HG02759 (cell line): Measurements from ENCODE around the gene TOP1.
"Not testable (repeated sequence)": the region's sequence is repeated elsewhere in the genome, so short reads cannot be mapped to it uniquely, and the experiment has no call there.

Experiments
- ATAC-seq: cut with Tn5 transposase; IDR thresholded peaks from one replicate; pipeline ENCODE4 v1.9.1; 2021; ENCODE audit warnings: mild to moderate bottlenecking, moderate library complexity; ENCODE audit not compliant: unreplicated experiment

Gene TOP1

DNA sequence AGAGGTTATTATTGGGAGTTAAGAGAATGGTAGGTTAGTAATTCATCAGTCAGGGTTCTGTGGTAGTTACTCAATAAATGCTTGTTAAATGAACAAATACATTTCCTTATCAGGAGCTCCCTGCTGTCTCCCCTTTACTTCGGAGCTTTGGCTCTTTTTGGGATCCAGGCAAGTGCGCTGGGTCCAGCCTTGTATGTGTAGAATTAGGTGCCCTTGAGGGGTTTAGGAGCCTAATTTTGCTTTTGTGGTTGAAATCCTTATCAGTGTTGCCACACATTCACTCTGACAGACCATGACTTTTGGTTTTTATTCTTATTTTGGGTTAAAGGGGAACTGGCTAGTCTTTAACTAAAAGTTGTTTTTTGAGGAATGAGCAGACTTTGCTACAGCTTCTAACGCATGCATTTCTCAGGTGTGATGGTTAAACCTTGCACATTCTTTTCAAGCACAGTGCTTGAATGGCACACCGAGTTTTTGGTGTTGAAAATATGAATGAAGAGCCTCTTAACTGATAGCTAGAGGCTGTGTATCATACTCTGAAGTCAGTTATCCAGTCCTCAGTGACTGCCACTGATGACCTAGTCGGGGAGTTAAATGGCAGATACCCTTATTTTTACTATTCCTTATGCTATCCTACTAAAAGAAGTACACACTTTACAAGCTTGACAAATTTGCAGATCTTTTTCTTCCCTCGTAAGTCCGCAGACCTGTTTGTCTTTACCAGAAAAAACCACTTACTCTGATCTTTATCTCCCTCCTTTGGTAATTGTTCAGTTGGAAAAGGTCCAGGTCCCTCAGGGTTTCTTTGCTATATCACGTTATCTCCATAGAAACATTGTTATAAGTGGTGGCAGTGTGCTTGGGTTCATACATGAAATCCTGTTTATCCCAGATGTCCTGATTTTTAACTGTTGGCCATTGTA is 58.0 kb downstream of the TOP1 start:
- ATAC-seq, result no peak

DNA sequence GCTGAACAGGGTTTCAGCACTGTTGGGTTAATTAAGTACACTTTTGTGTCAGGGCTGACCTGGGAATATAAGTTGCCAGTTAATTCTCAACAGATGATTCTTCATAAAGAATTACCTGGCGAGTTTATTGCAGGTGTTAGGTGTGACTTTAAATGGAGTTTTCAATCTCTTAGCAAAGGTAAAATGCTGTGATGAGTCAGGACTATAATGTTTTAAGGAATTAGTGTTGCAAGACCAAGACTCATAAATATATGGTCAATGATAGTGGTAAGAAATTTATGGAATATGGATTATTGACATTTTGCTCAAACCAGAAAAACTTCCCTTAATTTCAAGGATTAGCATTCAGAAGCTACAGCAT is 58.7 kb downstream of the TOP1 start:
- no peak for ATAC-seq

DNA sequence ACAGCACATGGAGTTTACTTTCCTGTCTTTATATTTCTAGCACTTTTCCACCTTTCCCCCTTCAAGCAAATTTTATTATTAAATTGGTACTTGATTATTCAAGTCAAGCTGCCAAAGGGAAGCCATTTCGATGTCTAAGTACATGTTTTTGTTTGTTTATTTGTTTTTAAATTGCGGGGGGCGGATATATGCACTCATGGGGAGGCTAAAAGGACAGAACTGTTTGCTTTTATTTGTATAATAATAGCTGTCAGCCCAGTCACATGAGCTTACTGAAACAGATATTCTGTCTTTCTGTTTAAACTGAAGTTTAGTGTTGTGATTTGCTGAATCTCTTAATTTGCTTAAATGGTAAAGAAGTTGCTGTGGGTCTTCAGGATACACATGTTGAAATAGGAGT is 59.2 kb downstream of the TOP1 start:
- no peak for ATAC-seq

DNA sequence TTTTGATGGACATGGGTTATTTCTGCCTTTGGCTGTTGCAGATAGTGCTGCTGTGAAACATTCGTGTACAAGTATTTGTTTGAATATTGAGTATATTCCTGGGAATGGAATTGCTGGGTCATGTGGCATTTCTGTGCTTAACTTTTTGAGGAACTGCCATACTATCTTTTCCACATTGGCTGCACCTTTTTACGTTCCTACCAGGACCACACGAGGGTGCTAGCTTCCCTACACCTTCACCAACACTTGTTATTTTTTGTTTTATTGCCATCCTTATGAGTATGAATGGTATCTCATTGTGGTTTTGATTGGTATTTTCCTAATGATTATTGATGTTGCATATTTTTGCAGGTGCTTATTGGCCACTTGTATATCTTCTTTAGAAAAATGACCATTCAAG is 60.9 kb downstream of the TOP1 start:
- ATAC-seq, result no peak

DNA sequence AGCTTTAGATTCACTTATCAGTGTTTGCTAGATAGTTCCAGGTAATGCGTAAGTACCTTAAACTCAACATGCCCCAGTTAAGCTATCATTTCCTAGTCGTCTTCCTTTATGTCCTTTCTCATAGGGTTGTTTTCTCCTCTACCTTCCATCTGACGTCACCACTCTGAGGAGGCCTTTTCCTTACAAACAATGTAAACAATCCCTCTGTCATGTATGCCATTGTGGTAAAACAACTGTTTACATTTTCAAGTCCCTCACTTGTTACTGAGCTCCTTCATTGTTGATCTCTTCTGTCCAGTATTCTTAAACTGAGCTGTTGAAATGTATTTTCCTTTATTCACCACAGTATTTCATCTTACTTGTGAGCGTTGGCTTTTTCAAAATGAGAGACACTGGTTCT is 63.3 kb downstream of the TOP1 start:
- ATAC-seq, result no peak

DNA sequence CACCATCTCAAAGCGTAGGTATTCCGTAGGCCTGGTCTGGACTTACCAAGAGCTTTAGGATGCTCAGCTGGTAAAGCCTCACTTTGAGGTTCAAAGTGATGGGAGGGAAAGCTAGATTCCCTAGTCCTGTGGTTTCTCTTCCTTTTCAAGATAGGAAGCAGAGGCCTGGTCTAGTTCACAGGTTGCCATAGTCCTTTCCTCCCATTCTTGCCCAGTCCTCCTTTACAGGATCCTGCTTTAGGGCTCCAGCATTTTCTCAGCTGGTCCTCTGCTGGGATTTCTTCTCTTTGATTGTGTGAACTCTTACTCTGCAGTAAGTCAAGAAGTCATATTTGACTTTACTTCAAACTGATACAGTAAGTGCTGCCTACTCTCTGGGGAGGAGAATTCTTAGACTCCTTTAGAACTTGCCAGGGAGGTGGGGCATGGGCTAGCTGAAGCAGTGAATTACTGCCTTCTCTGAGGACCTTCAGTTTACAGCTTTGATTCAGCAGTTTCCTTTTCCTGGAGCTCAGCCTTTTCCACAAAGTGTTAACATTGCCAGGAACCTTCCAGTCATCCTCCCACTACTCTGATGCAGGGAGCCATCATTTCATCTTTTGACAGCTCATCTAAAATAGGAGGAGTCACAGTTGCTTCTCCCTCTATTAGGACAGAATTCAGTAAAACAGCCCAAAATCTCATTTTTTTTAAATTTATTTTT is 65.9 kb downstream of the TOP1 start:
- ATAC-seq, result no peak

DNA sequence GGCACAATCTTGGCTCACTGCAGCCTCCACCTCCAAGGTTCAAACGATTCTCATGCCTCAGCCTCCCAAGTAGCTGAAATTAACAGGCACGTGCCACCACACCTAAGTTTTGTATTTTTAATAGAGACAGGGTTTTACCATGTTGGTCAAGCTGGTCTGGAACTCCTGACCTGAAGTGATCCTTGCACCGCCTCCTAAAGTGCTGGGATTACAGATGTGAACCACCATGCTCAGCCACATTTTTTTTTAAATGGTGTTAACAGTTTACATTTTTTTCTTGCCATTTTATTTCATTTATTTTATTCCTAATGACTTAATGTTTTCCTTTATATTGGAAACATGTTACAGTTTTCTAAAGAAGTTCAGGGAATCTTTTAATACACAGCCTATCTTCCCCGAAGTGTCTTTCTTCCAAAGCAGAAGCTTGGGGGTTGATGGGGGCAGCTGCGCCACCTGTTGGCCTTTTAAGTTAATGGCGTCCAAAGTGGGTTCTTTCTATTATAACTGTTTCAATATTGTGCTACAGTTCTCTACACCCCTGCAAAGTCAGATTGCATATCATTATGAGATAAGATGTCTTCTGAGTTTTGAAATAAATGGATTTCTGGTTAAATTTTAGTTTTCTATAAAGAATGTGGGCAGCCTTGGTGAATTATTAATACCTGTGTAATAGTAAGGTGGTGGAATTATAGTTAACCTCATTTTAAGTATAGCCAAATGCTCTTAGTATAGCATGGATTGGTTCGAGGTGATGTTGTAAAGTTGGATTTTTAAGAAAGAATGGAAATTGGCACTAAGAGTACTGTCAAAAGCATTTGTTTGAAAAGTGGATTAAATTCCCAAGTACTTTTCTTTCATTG is 66.7 kb downstream of the TOP1 start:
- no peak for ATAC-seq

DNA sequence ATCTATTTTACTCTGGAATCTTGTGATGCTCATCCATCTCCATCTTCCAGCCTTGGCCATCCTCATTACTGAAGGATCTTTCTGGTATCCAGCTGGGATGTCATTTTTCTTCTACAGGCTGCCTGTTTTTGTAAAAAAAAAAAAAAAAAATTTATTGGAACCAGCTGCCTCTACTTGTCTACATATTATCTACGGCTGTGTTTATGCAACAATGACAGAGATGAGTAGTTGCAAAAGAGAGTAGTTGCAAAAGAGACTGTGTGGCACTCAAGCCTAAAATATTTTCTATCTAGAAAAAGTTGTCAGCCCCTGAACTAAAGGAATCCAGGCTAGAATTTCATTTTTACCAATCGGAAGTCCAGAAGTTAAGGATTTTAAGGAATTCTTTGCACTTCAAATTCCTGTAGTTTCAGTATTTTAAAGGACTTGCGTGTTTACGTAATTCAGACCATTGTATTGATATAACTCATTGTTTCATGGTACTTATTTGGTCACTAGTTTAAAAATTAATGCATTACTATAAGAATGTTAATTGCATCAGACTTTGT is 70.2 kb downstream of the TOP1 start:
- ATAC-seq, result no peak

DNA sequence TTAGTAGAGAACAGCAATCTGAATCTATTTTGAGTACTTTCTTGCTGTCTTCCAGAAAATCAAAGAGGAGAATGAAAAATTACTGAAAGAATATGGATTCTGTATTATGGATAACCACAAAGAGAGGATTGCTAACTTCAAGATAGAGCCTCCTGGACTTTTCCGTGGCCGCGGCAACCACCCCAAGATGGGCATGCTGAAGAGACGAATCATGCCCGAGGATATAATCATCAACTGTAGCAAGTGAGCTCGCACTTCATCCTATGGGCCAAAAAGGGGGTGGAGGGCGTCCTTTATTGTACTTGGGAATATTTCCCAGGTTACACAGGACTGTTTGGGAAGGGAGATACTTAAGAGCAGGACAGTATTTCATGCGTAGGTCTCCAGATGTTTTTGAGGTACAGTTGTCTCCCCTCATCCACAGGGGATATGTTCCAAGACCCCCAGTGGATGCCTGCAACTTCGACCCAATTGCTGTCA is 71.4 kb downstream of the TOP1 start:
- ATAC-seq, result no peak

DNA sequence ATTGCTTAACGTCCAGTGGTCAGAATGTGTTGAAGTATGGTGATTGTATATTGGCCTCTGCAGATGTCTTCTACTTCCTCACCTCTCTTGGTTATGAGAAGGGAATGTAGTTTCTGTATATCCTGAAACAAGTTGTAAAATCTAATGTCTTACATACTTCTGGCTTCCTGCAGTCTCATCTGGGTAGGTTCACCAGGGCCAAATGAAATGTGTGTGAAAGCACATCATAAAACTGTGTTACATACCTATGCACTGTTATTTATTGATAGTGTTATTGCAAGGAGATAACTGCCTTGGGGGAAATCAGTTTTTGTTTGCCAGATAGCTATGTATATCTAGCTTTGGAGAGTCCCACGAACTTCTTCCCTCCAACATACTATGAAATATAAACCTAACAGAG is 73.0 kb downstream of the TOP1 start:
- ATAC-seq, result no peak

DNA sequence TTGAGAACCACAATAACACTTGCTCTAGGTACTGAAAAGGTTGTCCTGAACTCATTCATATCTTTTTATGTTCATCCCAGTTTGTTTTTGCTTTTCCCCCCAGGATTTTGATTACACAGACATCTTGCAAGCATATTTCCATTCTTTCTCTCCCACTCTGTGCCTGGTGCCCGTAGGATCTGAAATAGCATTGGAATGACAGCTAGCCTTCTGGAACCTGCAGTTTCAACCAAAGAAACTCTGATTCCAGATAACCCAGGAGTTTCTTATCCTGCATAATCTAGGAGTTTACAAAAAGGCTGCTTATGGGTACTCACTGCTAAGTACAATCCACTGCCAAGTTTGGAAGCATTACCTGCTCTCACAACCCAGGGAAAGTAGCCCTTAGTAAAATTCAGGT is 79.9 kb downstream of the TOP1 start:
- no peak for ATAC-seq

DNA sequence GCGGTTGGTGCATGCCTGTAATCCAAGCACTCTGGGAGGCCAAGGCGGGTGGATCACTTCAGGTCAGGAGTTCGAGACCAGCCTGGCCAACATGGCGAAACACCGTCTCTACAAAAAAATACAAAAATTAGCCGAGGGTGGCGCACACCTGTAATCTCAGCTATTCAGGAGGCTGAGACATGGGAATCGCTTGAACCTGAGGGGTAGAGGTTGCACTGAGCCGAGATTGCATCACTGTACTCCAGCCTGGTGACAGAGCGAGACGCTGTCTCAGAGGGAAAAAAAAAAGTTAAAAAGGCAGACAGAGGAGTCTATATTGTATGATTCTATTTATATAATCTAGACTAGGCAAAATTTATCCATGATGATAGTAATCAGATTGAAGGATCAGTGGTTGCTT is 81.4 kb downstream of the TOP1 start:
- no peak for ATAC-seq

DNA sequence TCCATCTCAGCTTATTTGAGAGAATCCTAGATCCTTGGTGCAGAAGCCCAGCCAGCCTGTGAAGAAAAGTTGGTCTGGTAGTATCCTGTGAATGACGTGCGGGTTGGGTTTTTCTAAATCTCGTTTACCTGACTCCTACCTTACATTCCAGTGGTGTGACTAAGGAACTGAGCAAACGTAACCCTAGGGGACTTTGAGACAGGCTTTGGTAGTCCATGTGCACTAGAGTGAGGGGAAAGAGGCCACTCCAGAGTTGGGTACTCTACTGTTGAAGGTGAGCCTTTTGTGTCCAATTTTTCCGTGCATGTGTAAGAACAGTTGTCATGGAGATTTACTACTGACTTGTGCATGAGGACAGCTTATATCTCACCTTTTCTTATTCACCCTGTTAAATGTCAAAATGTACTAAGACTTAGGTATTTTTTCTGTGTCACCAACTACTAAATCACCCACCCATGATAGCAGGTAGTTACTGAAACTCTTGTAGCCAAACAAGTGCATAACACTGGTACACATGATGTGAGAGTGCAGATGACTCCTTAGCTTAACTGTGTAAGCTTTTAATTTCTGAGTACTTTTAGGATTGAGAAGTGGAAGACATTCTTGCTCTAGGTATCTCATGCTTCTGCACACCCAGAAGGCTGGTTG is 82.4 kb downstream of the TOP1 start:
- ATAC-seq, result no peak

DNA sequence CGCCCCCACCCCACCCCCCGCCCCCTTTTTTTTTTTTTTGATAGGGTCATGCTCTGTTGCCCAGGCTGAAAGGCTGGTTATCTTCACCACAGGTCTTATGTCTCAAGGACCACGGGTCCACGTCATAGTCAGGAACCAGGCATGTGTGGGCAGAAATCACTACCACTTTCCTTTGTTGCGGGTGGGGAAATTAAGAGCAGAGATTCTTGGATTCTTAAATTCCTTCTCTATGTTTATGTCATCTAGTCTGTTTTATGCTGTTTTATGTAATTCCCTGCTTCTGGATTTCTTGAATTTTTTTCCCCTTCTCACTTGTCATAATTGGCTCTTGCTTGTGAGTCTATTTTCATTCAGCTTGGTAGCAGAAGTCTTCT is 82.9 kb downstream of the TOP1 start:
- no peak for ATAC-seq

DNA sequence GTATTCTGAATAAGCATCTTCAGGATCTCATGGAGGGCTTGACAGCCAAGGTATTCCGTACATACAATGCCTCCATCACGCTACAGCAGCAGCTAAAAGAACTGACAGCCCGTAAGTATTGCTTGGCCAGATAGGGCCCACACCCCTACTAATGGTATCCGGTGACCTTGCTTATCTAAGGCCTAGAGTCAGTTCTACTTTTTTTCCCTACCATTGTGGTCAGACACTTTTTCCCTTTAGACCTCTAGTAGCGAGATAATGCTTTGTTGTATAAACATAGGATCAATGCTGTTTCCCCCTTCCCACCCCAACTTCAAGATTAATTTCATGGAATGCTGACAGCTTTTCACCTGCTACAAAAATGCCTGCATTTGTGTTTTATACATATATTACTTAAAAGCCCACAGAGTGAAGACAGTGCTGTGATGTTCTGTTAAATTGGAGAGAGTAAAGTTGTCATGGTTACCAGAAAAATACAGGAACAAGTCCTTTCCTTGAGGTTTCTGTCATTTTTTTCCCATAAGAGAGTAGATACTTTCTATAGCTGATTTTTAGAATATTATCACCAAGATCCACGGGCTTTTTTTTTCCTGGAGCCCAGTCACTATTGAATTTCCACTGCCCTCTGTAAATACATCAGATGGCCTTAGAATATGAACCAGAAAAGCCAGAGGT is 87.8 kb downstream of the TOP1 start:
- ATAC-seq, result no peak

DNA sequence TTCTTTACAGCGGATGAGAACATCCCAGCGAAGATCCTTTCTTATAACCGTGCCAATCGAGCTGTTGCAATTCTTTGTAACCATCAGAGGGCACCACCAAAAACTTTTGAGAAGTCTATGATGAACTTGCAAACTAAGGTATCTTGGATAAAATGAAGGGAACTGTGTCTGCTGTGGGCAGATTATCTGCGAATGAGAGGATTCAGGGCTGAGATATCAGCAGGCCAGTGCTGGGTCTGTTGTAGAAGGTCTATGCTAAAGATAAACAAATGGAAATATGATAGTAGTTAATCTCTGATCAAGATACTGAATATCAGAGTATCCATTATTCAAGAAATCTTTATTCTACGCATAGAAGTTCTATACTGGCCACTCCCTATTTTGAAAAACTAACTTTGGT is 89.5 kb downstream of the TOP1 start:
- ATAC-seq, result not testable (repeated sequence)

DNA sequence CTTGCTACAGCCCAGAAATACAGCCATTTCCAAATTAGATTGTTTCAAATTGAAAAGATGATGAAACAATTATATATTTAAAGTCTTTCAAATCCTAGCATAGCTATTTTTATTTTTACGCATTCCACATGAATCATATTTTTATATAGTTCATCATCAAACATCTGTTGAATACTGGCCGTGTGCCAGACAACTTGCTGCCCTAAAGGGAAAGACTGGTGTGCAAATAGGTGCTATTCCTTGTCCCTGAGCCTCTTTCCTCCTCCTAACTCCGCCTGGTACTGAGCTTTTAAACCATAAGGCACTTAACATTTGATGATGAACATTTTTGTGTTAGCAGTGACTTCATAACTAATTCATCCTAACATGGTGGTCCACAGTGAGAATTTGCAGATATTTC is 90.0 kb downstream of the TOP1 start:
- ATAC-seq, result no peak

DNA sequence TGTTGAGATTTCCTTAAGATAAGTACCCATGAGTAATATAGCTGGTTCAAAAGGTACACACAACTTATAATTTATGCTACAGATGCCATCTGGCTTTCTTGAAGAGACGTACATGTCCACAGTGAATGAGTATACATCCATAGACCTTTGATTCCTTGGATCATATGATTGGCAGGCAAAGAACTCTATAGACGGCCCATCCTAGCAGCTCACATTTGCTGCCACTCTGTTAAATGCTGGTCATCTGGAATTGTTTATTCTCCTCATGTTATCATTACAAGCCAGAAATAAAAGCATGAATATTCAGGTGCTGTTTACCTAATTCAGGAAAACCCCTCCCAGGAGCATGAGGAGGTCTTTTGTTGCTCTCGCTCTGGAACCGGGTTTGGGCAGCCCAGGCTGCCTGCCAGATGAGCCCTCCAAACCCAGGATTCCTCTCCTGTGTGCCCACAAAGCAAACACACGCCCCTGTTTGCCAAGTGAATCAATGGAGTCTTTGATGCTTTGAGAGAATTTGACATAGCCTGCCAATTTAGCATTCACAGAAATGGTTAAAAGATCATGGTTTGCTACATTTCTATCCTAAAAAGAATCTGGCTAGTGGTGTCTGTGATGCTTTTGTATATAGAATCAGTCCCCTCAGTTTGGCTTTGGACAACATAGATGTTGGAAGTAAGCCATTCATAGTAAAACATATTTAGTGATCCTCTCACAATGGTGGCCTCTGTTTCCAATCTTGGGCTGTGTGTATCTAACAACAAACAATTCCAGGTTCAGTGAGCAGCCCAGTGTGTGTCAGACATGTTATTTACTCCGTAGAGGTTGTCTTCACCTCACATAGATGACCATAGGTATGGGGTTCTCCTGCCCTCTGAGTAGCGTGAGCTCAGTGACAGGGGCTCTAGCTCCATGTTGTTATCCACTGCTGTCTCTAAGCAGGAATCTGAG is 91.3 kb downstream of the TOP1 start:
- no peak for ATAC-seq

DNA sequence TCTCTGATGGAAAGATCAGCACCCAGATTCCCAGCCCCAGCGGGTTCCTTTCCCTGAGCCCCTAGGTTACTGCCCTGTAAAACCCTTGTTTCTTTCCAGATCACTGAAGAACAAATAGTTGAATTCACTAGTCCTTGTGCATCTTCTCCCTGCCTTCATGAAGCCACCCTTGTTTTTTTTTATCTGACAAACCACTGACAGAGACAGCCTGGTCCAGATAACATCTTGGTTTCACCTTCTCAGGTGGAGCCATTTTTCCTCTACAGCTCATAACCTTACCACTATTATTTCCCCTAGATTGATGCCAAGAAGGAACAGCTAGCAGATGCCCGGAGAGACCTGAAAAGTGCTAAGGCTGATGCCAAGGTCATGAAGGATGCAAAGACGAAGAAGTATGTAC is 92.8 kb downstream of the TOP1 start:
- no peak for ATAC-seq
